GM18526 (cell line): ENCODE measurements around the gene HHATL.

Experiments
- POLR2A ChIP-seq: IDR thresholded peaks from 3 replicates; pipeline ENCODE4 v1.6.1; 2011; ENCODE audit not compliant: insufficient read length; ENCODE audit errors: extremely low read depth

HHATL gene

DNA sequence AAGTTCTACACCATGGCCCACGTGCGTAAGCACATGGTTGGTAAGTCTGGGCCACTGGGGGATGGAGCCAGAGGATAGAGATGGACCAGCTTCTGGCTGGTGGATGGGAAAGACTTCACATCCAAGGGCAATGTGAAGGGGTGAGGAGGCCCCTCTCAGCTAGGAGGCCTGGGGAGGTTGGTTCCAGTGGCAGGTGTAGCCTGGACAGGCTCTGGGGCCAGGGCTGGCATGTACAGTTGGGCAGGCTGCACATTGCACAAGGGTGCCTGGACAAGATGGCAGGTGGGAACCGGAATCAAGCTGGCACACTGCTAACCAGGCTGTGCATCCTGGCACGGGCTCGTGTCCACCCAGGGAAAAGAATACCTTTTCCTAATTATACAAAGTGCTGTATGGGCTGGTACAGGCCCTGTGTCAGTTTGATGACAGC, 41.0 kb downstream of the HHATL start:
- TF ChIP-seq POLR2A, result no peak

DNA sequence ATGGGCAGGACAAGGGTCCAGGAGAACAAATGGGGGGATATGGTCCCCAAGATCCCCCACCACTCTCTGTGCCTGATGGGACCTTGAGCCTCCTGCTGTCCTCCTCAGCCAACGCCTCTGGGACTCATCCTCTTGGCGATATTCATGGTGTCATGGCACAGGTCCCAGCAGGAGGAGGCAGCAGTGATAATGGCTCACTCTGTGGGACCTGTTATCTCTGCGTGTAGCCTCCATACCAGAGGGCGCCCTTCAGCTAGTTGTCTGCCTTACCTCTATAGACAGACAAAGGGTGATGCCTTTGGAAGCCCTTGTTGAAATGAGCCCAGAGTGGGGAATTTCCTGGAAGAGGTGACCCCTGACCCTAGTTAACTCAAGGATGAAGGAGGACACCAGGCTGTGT, 41.7 kb downstream of the HHATL start:
- no peak for TF ChIP-seq POLR2A

DNA sequence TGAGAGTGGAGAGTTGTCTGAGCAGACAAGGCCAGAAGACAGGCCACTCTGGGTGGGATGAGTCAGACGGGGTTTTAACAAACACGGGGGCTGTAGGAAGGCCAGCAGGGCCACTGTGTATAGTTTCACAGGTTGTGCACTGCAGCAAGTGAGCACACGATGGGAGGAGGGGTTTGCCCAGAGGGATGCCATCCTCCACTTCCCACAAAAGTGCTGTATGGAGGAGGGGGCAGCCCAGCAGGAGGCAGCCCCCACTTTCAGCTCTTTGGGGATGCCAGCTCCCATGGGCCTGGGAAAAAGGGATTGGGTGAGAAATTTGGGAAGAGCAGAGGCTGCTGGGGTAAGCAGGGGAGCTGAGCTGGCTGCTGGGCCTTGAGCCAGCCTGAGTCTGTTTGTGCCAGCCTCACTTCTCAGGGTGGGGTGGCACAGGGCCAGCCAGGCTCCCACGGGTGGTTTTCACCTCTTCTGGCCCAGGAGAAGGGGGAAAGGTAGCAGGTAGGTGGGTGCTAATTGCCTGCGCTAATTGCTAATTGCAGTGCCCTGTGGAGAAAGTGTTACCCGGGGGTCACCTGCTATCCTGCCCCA, 42.4 kb downstream of the HHATL start:
- no peak for TF ChIP-seq POLR2A

DNA sequence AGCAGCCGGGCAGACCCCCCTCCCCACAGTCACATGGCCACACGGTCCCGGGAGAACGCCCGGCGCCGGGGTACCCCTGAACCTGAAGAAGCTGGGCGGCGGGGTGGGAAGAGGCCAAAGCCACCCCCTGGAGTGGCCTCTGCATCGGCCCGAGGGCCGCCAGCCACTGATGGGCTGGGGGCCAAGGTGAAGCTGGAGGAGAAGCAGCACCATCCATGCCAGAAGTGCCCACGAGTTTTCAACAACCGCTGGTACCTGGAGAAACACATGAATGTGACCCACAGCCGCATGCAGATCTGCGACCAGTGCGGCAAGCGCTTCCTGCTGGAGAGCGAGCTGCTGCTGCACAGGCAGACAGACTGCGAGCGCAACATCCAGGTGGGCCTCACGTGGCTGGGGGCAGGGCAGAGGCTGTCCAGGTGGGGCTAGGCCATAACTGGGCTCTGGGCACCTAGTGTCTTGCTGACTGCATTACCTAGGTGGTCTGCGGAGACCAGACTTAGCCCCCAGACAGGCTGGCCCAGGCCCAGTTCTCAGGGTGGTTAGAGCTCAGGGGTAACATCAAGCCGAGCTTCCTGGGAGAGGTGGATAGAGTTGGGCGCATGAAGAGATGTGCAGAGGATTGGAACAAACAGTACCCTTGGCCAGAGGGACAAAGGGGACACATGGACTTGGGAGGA, 43.0 kb downstream of the HHATL start:
- no peak for TF ChIP-seq POLR2A

DNA sequence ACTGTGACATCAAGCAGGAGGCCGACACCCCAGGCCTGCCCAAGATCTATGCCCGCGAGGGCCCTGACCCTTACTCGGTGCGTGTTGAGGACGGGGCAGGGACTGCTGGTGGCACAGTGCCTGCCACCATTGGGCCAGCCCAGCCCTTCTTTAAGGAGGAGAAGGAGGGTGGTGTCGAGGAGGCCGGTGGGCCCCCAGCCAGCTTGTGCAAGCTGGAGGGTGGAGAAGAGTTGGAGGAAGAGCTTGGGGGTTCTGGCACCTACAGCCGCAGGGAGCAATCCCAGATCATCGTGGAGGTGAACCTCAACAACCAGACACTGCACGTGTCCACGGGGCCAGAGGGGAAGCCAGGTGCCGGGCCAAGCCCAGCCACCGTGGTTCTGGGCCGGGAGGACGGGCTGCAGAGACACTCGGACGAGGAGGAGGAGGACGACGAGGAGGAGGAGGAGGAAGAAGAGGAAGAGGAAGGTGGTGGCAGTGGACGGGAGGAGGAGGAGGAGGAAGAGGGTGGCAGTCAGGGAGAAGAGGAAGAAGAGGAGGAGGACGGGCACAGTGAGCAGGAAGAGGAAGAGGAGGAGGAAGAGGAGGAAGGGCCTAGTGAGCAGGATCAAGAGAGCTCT, 43.7 kb downstream of the HHATL start:
- no peak for TF ChIP-seq POLR2A

DNA sequence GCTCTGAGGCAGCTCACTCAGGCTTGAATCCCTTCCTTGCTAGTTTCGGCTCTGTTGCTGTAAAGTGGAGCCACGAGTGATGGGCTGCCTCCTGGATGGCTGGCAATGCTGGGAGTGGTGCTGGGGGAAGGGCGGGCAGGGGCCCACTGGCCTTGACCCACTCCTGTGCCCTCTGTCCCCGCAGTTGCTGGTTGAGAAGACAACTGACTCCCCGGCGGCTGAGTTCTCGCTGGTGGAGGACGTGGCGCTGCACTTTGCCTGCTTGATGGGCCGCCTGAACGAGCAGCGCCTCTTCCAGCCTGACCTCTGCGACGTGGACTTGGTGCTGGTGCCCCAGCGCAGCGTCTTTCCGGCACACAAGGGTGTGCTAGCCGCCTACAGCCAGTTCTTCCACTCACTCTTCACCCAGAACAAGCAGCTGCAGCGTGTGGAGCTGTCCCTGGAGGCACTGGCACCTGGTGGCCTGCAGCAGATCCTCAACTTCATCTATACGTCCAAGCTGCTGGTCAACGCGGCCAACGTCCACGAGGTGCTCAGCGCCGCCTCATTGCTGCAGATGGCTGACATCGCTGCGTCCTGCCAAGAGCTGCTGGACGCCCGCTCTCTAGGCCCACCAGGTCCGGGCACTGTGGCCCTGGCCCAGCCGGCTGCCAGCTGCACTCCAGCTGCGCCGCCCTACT, 44.4 kb downstream of the HHATL start:
- no peak for TF ChIP-seq POLR2A

DNA sequence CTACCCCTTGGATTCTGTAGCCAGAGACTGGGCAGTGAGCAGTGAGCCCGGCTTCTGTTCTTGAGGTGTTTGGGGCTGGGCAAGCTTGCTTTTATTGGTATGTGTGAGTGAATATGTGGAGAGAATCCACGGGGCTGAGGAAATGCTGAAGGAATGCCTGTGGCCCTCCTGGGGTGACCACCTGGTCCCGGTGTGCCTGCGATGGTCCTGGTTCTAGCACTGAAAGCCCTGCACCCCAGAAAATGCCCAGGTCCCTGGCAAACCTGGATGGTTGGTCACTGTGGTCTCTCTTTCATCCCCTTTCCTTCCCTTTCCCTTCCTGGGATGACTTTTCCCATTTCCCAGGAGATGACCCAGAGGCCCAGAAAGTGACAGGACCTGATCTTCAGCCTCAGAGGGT, 44.9 kb downstream of the HHATL start:
- no peak for TF ChIP-seq POLR2A

DNA sequence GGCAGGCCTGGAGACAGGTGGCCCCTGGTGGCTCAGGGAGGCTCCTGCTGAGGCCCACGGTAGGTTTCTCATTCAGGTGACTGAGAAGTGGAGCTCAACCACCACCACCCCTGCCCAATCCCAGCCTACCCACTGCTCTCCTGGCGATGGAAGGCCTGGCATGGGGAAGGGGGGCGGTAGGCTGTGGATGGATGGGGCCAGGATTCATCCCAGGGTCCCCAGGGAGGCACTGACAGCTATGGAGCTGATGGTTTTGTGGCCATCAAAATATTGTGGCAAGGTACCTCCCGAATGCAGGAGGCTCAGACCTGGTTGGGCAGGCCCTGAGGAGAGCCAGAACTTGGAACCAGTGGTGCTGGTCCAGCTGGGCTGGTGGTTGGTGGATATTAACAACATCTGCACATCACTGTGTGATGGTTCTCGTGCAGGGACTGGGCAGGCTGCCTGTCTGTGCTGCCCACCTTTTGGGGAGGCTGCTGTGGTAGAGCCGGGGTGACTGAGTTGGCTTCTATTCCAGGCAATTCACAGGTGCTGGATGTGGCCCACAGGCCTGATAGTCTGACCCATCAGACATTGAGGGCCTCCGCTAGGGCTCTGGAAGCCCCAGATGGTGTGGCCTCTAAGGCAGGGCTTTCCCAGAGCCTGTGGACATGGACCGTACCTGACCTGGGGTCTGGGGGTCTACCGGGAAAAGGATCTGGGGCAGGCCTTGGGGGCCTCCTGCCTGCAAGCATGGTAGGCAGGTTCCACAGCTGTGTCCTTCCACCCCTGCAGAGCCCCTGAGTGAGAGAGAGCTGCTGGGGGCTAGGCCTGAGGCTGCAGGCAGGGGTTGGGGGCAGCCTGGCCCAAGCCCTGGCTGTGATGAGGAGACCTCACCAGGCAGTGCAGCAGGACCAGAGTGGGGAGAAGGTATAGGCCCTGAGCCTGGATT, 45.7 kb downstream of the HHATL start:
- TF ChIP-seq POLR2A, result no peak

DNA sequence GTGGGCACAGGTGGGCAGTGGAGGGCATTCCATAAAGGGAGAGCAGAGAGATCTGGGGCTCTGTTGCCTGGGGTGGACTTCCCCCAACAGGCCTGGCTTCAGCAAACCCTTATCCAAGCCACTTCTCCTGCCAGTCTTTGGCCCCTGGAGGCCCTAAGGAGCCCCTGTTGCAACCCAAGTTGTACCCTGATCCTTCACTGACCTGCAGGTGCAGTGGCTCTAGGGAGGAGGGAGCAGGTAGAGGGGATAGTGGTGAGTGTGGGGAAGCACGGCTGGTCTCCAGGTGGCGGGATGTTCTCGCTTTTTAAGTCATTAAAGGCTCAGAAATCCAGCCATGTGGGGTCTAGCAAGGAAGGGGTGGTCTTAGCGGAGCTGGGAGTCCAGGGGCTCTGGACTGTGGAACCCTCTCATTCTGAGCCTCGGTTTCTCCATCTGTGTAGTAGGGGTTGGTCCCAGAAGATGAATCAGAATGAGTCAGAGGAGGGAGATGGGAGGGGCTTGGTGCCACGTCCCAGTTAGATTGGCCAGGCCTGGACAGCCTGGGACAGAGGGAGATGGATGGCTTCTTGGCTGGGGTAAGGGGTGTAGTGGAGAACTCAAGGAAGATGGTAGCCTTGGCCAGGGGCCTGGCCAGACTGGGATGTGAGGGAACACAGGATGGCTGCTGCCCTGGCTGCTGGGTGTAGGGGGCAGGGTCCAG, 46.5 kb downstream of the HHATL start:
- no peak for TF ChIP-seq POLR2A

DNA sequence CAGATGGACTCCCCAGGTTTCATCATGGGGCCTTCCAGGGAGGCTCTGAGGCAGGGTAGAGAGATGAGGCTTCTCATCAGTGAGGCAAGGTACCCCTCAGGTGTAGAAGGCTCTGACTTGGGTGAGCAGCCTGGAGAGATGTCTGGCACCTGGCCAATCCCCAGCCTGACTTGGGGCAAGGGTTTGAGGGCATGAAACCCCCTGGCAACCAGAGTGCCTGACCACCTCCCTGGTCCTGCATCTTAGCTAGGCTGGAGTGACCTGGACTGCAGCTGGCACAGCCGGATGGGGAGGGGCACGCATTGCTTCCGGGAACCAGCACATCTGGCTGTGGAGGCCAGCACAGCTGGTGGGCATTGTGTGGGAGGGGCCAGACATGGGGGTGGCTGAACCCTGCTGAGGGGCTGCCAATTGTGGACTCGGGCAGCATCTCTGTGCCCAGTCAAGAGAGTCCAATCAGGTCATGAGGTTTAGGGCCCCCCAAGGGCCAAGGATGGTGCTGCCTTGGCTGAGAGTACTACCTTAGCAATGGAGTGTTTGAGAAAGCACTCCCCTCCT, 47.2 kb downstream of the HHATL start:
- TF ChIP-seq POLR2A, result no peak

DNA sequence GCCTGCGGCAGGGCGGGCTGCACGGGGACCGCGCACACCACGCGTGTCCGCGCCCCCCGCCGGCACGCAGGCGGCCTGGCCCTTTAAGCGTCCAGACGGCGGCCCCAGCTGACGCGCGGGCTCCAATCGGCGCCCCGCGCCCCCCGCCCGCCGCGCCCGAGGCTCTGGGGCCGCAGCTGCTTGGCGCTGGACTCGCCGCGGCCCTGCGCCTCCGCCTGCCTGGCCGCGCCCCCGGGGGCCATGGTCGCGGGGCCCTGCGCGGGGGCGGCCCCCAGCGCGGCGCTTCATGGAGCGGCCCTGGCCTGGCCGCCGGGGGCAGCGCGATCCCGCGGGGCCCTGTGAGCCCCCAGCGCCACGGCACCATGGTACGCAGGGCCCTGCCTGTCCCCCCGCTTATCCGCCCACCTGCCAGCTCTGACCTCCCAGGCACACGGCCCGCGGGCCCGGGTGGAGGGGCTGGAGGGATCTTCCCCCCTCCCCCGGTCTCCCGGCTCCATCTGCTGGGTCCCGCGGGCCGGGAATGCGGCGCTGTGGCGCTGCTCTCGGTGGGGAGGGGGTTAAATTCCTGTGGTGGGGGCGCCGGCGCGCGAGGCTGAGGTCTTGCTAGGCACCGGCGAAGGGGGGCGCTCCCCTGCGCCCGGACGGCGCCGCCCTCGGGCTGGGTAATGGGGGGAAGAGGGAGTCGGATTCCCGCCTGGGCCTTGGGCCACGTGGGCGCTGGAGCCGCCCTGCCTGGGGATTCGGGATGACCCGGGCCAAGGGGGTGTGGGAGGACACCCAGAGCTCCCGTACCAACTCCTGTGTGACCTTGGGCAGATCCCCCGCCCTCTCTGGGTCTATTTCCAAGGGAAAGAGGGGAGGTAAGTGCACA, 48.0 kb downstream of the HHATL start:
- TF ChIP-seq POLR2A, result no peak

DNA sequence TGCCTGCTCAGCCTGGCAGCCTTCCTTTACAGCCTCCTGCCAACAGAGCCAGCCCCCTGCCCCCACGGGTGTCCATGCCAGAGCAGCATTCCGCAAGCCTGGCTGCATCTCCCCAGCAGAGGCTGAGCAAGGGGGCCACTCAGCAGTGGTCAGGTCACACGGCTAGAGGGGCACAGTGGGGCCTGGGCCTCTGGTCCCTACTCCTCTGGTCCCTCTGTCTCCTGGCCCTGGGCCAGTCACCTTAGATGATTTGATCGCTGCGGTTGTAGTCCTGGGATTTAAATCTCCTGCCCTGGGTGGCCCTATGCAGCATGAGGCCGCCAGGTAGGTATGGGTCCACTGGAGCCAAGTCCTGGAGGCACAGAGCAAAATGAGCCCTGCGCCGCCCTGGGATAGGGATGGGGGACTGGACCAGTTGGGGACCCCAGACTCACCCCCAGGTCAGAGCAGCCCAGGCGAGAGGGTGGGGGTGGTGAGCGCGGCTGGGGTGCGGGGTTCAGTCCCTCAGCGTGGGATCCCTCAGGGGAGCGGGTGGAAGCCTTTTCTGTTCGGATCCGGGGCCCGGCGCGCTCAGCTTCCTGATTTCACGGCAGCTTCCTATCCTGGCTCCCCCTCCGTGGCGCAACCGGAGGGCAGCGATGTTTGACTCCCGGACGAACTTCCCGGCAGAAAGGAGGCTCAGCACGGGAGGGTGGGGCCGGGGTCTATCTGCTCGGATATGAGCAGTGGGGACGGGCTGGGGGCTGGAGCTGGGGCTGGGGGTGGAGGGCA, 48.9 kb downstream of the HHATL start, which contains the start of gene ZBTB47:
Gene ZBTB47, plus strand, starts transcription at position 138 of the 771 bp plus-strand sequence. CDS start 4,659 bp downstream, outside the sequence.
- TF ChIP-seq POLR2A, result no peak

DNA sequence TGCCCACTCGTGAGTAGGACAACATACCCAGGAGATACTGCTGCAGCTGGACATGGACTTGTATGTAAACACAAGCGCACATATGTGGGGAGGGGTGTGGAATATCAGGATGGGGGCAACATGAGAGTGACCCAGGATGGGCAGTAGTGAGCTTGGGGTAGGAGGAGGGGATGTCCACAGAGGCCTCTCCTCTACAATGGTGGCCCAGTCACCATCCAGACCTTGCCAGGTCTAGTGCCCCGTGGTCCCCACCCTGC, 49.4 kb downstream of the HHATL start:
- no peak for TF ChIP-seq POLR2A
